ENCODE measurements around the gene PPFIBP1.

DNA sequence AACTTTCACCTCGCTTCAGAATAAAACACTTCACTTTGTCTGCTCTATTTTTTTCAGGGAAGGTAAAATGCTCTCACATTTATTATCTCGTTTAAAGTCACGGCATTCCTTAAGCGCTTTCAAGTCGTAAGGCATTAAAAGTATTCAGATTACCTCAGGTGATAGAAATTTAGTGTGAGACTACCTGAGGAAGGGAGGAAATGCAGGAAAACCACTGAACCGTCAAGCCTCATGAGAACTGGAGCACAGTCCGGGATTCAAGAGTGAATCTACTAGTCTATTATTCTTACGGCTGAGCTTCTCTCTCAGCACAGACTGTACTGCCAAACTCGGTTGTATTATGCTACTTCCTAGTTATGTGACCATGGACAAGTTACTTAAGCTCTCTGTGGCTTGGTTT is 8.3 kb upstream of the PPFIBP1 start:
- TF ChIP-seq TP53 (CRISPR knock-in tag; conservative IDR thresholded peaks at IDR 0.05) (no peak), FOXJ3 (CRISPR knock-in tag; IDR thresholded peaks at IDR 0.05; ENCODE audit: borderline replicate concordance) (no peak), BORCS8-MEF2B (CRISPR knock-in tag; IDR thresholded peaks at IDR 0.05) (no peak), TCF7 (IDR thresholded peaks at IDR 0.05; ENCODE audit: low read depth) (no peak), MAZ (IDR thresholded peaks at IDR 0.05; ENCODE audit: borderline replicate concordance, low read depth, low read length) (no peak), MAZ (CRISPR knock-in tag; IDR thresholded peaks at IDR 0.05; ENCODE audit: low read depth) (no peak), BRCA1 (CRISPR knock-in tag; IDR thresholded peaks at IDR 0.05) (no peak)
- TF ChIP-seq, protein P1, sequence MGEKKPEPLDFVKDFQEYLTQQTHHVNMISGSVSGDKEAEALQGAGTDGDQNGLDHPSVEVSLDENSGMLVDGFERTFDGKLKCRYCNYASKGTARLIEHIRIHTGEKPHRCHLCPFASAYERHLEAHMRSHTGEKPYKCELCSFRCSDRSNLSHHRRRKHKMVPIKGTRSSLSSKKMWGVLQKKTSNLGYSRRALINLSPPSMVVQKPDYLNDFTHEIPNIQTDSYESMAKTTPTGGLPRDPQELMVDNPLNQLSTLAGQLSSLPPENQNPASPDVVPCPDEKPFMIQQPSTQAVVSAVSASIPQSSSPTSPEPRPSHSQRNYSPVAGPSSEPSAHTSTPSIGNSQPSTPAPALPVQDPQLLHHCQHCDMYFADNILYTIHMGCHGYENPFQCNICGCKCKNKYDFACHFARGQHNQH (CRISPR knock-in tag; IDR thresholded peaks at IDR 0.05), result no peak
- TF ChIP-seq, protein P2, sequence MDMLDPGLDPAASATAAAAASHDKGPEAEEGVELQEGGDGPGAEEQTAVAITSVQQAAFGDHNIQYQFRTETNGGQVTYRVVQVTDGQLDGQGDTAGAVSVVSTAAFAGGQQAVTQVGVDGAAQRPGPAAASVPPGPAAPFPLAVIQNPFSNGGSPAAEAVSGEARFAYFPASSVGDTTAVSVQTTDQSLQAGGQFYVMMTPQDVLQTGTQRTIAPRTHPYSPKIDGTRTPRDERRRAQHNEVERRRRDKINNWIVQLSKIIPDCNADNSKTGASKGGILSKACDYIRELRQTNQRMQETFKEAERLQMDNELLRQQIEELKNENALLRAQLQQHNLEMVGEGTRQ (IDR thresholded peaks at IDR 0.05; ENCODE audit: low read depth, low read length), result no peak
- TF ChIP-seq, protein P2 (CRISPR knock-in tag; IDR thresholded peaks at IDR 0.05; ENCODE audit: borderline replicate concordance), result no peak
- TF ChIP-seq, protein P3, sequence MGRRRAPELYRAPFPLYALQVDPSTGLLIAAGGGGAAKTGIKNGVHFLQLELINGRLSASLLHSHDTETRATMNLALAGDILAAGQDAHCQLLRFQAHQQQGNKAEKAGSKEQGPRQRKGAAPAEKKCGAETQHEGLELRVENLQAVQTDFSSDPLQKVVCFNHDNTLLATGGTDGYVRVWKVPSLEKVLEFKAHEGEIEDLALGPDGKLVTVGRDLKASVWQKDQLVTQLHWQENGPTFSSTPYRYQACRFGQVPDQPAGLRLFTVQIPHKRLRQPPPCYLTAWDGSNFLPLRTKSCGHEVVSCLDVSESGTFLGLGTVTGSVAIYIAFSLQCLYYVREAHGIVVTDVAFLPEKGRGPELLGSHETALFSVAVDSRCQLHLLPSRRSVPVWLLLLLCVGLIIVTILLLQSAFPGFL (CRISPR knock-in tag; IDR thresholded peaks at IDR 0.05), result no peak
- TF ChIP-seq, protein P4, sequence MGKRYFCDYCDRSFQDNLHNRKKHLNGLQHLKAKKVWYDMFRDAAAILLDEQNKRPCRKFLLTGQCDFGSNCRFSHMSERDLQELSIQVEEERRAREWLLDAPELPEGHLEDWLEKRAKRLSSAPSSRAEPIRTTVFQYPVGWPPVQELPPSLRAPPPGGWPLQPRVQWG (CRISPR knock-in tag; IDR thresholded peaks at IDR 0.05; ENCODE audit: borderline replicate concordance, low read depth), result no peak
